Uterus (tissue), 4 donors: Measurements from ENCODE around the gene RPL31. TPM values are rescaled to one million over a fixed set of nuclear protein-coding genes. Genes with fewer than 3 reads are reported as not detected.

ENCODE experiments used
- total RNA-seq, 4 donors: library from RNA; depleted of rRNA in 3 of 4; stranded (reverse); fragments of >200 nt in 3 of 4; gene quantifications; one replicate each; pipeline versions ENCODE4 v1.1.0 to v1.2.4, GENCODE V29; 2014 to 2023
- donor health status: DM: yes; HTN: yes; CAD: no.

Gene RPL31
- total RNA-seq, 4 donors from 2014 or later: 918 to 2,301 (median 1,306) TPM

Other genes starting within 250 kb of the RPL31 start
- gene NPAS2, start 182.2 kb upstream of the RPL31 start, total RNA-seq: 10 to 100 TPM in 3 of 4 donors, 1 to 10 TPM in 1; 5.6 to 66.5 (median 24.9) TPM
- gene TBC1D8, start 149.1 kb downstream of the RPL31 start, total RNA-seq: 10 to 100 TPM; 16.7 to 44.0 (median 19.7) TPM